GM19468 (cell line): ENCODE results near the gene KCNK5.
A peak's percentile ranks its signal among the peaks of the same experiment; 100 is the strongest.

Experiments
- ATAC-seq: cut with Tn5 transposase; IDR thresholded peaks from one replicate; pipeline ENCODE4 v1.9.1; 2021; ENCODE audit warnings: mild to moderate bottlenecking, moderate library complexity, moderate number of reproducible peaks; ENCODE audit not compliant: unreplicated experiment; ENCODE audit errors: extremely low read depth

The KCNK5 gene

DNA sequence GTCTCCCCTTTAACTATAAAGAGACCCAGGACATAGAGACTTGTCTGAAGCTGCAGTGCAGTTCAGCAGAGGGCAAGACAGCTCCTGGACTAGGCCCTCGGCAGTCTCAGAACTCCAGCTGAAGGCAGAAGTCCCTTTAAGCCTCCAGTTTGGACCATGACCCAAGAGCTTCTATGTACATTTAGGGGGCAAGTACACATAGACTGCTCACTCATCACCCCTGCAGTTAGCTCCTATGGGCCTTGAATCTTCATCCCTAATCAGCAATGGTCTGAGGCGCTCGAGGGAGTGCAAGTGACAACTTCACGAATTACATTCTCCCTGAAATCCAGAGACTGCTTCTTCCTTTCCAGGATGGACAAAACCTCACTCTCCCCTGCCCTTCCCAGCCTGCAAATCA lies 47.4 kb downstream of the KCNK5 start:
- no peak for ATAC-seq

DNA sequence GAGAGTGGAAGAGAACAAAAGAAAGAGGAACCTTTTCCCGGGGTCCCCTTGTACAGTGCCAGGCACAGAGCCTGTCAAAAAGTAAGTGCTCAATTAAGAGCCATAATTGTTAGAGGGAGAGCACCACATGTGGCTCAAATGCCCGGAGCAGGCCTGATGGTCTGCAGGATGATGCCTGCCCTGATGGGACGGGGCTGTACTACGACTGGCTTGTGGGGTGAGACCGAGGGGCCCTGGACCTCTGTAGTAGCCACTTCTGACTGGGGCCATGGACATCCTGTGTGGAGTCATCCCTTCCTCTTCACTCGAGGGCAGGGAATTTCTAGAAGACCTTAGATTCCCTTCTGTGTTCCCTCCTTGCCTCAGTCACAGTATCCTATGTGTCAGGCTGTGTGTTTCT lies 47.9 kb downstream of the KCNK5 start:
- ATAC-seq: no peak

DNA sequence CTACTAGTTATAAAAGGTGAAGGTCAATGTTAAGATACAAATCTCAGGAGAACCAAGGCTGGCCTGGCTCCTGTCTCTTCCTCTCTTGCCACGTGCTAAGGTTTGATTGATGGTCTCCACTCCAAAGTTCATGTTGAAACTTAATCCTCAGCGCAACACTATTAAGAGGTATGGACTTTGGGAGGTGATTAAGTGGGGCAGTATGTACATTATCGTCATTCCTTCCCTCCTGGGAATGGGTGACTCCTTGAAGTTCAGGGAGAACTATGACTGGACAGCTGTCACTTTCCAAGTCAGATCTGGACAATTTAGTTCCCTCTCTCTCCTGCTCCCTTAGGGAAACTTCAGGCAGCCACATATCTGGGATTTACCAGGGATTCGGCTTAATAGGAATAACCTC lies 50.5 kb downstream of the KCNK5 start:
- ATAC-seq: no peak

DNA sequence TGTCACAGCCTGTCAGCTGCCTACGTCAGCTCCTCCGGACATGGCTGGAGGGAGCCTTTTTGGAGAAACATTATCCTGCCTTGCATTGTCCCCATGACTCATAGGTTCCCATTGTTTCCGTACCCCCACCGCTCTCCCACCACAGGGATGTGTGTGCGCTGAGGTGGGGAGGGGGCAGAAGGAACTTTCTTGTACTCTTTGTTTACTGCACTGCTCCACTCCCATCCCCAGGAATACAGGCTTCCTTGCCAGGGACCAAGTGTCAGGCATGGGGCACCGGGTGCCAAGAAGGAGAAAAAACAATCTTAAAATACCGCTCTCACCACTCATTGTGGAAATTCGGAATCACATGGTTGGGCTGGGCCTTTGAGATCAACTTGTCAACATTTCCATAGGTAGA lies 51.0 kb downstream of the KCNK5 start:
- ATAC-seq: no peak

DNA sequence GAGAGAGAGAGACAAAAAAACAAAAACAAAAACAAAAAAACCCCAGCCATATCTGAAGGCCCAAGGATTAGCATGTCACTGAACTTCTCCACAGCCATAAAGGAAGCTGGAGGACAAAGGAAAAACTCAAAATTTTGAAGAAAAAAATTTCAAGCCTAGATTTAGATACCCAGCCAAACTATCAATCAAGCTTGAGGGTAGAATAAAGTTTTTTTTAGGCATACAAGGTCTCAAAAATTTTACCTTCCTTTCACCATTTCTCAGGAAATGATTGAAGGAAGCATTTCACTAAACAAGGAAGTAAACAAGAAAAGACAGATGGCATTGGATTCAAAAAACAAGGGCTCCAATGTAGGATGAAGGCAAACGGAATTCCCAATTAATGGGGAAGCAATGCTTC lies 52.1 kb downstream of the KCNK5 start:
- ATAC-seq: no peak

DNA sequence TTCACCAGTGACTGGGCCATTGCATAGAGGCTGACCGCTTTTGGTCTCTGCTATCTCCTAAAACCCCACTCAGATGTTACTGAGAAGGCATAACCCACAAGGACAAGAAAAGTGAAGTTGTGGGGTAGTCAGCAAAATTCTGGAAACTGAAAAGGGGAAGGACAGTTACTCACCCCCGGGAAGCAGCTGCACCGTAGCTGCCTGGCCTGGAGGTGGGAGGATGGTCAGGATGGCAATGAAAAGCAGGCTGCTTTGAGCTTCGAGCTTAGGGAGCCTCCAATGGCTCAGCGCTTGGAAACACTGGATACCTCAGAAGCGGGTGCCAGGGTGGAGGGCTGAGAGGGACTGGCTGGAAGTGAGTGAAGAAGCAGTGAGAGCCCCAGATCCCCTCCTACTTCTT lies 56.0 kb downstream of the KCNK5 start:
- no peak for ATAC-seq

DNA sequence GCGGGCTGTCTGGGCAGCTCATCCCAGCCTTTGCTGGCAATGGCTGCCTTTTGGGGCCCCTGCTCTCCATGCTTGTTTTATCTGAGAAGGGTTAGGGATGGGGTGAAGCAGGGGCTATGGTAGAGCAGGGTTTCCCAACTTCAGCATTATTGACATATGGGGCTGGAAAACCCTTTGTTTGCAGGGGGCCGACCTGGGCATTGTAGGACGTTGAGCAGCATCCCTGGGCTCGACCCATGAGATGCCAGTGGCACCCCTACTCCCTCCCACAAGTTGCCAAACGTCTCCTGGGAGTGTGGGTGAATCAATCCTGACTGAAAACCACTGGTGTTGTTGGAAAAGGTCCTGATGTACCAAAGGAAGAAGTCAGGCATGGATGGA lies 56.9 kb downstream of the KCNK5 start:
- ATAC-seq: no peak

DNA sequence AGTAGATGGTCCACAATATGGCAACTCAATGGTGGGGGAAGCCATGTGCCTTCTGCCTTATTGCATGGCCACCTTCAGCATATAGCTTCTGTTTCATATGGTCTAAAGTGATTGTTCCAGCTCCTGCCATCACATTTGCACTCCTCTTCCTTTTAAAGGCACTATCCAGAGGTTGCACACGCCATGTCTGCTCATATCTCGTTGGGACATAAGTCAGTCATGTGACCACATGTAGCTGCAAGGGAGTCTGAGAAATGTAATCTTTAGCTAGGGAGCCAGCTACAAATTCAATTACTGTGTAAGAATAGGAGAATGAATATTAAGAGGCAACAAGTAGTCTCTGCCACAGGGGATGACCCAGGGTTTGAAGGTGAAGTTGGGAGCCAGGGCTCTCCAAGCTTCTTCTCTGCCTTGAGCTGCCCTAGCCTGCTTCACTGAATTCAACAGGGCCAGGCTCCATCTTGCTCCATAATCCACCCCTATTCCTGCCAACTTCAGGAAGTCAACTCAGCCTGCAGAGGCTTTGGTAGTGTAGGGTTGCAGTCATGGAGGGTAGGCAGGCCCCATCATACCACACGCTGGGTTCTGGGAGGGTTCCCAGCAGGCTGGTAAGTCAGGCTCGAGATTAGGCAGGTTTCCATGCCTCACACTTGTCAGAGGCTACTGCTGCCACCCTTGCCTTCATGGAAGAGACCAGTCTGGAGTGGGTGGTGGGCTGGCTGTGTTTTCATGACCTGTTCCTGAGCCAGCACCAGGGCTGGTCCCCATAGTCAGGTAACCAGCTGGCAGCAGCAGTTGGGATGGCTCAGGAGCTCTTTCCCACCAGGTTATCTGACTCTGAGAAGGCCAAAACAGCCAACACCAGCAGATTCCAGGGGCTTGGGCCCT lies 57.5 kb downstream of the KCNK5 start:
- no peak for ATAC-seq

DNA sequence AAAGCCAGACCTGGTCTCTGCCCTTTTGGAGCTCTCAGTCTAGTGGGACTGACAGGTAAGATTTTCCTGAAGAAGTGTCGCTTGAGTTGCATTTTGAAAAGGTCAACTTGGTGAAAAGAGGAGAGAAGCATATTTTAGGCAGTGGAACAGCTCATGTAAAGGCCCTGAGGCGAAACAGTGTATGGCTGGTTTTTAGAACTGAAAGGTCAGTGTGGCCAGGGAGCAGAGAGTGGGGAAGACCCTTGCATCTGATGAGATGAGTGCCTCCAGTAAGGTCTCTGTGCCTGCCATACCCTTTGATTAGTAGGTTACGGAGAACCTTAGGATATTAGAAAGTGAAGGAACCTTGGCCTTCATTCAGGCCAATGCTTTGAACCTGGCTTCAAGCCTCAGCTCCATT lies 58.4 kb downstream of the KCNK5 start:
- ATAC-seq: no peak

DNA sequence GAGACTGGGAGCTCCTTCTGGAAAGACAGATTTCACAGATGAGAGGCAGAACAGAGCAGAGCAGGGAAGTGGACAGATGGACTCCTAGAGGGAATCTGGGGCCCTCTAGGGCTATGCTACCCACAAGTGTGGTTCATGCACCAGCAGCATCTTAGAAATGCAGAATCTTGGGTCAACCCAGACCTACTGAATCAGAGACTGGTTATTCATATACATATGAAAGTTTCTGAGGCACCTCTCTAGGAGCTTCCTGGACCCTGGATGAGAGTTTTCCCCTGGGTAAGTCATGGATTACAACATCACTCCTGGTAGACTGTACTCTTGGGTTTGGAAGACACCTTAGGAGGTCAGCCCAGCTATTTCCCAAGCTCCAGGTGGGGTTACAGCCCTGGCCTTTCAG lies 58.9 kb downstream of the KCNK5 start:
- no peak for ATAC-seq

DNA sequence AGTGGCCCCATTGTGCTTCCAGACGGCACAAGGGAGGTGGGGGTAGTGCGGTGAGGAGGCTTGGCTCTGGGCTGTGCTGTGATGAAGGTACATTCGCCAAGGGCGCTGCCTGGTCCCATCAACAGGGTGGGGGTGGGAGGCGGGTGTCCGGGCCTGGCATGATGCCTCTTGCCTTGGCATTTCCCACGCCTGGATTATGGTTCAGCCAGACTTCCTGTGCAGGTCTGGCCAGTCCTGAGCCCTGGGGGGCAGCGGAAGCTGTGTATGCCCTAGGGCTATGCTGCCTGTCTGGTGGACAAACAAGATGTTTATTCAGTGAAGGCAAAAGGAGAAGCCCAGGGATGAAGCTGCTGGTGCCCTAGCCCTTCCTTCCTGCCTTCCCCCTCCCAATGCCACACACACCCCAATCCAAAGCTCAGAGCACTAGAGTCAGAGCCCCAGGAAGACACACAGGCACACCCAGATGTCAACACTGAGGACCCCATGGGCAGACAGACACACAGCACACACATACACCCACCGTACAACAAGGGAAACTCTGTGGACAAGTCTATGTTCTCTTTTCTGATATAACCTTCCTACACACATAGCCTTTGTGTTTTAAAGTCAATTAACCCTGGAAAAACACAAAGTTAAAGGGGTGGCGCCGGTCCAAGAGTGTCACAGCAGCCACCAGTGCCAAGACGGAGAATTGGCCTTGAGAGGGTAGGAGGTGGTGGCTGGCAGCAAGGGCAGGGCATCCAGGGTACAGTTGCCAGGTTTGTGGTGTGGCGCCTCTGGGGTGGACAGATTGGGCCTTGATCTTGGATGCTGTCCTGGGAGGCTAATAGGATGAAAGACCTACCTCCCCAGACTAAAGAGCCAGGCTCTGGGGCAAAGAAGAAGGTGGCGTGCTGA lies 59.6 kb downstream of the KCNK5 start:
- no peak for ATAC-seq

DNA sequence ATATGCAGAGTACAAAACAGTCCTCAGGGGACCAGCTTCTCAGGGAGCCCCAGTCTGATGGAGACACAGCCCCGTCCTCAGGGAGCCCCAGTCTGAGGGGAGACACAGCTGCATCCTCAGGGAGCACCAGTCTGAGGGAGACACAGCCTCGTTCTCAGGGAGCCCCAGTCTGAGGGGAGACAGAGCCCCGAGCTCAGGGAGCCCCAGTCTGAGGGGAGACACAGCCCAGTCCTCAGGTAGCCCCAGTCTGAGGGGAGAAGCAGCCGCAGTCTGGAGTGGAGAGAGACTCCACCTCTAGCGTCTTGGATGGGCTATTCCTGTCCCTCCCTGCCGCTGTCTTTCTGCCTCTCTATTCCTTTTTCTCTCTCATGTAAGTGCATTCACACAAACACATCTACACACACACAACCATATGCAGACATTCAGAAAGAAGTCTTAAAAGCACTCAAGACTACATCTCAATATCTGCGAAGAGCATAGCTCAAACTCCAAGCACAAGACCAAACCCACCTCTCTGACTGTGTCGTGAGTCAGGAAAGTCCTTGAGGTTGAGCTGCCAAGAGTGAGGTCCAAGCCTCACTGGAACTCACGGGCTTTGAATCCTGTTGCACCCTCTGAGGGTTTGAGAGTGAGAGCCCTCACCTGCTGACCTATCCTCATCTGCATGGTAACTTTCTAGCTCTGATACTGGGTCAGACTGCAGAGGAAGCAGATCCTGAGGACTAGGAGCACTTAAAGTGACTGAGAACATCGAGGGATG lies 61.2 kb downstream of the KCNK5 start:
- no peak for ATAC-seq

DNA sequence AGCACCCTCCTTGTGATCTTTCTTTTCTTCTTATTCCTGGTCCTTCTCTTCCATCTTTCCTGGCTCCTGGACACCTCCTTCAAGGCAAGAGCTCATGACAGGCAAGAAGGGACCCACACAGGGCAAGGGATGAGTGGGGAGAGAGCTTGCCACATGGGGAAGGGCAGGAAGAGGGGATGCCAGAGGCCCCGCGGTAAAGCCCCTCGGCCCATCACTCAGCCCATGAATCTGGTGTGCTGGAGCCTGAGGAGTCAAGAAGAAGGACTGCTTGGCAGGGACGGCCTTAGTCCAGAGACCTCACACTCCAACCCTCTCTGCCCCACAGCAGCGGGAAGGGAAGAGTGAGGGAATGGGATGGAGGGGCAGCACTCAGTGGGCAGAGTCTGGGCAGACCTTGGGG lies 62.0 kb downstream of the KCNK5 start:
- ATAC-seq: no peak

DNA sequence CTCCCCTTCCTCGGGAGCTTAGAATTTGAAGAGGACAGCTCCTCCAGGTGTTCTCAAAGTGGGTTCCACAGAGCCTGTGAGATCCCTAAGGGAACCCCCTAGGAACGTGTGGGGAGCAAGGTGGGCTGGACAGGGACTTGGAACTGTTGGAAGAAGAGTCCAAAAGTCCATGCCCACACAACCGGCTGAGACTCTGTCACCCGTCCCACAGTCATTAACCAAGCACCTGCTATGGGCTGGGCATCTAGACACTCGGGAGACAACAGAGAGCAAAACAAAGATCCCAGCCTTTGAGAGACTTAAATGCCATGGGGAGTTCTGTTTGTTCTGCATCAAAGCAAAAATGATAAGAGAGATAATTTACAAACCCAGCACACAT lies 62.4 kb downstream of the KCNK5 start:
- no peak for ATAC-seq

DNA sequence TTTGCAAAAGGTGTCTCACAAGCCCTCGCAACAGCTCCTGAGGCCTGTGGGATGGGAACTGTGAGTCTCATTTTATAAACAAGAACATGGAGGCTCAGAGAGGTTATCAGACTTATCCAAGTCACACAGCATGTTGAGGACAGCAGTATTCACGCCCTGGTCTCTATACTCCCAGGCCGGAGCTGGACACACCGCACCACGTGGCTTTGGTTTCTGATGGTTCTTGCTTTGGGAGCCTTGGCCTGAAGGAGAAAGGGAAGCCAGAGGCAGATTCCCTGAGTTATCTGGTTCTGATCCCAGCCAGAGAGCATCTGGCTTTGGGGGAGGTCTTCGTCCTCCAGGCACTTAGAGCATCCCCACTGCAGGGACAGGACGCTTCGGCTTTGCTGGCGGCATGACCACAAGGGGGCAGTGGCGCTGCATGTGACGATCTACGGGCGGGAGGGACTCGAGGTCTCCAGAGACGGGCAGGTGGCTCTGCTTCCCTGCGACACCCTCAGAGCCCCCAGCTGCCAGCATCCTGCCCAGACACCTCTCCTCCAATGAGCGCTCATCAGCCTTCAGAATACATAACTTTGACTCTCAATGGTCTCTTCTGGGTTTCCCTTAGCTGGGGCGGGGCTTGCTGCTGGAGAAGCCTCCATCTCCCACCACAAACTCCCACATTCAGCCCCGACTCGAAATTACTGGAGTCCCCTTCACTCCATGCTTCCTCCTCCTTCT lies 62.9 kb downstream of the KCNK5 start:
- peak; percentile 52 for ATAC-seq

DNA sequence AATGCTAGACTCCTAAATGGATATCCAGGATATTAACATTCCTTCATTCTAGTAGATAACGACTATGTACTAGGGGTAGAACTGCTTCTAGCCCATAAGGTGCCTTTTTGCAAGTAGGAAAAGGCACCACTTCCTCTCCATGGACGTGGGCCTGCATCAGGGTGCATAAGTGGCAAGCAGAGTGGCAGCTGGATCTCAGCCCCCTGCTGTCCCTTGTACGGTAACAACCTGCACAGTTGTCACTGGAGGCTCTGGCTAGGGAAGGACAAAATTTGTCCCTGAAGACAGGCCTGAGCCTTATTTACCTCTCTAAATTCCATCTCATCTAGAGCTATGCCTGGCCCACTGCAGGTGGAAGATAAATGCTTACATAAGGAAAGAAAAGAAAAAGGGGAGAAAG lies 71.8 kb downstream of the KCNK5 start:
- ATAC-seq: no peak

DNA sequence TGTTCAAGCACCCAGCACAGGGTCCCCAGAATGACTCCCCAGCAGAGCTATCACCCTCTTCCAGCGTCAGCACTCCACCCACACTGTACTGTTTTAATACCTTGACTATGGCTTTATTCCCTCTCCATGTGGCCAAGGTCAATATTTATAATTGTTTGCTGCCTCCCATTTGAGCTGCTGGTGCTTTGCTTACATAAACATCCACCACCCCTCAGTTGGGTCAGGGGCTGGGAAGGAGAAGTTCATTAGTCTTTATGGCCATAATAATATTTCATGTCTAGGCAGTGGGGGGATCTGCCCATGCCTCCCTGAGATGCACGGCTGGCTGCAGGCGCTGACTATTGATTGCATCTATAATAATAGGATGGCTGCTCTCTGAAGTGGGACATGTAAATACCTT lies 72.5 kb downstream of the KCNK5 start:
- ATAC-seq: no peak

DNA sequence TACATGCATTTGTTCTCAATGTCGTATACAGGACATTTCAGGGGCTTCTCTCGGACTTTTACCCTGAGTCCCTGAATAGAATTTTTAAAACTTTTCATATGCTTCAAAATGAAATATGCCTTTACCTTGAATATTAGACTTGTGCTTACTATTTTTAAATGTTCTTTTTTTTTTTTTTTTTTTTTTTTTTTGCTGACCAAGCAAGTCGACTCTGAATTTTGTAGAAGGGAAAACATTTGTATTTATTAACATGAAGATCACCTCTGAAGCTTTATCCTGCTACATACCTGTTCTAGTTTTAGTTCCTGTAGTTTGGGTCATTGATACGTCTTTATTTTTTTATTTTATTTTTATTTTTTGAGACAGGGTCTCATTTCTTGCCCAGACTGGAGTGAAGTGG lies 74.6 kb downstream of the KCNK5 start:
- no peak for ATAC-seq

DNA sequence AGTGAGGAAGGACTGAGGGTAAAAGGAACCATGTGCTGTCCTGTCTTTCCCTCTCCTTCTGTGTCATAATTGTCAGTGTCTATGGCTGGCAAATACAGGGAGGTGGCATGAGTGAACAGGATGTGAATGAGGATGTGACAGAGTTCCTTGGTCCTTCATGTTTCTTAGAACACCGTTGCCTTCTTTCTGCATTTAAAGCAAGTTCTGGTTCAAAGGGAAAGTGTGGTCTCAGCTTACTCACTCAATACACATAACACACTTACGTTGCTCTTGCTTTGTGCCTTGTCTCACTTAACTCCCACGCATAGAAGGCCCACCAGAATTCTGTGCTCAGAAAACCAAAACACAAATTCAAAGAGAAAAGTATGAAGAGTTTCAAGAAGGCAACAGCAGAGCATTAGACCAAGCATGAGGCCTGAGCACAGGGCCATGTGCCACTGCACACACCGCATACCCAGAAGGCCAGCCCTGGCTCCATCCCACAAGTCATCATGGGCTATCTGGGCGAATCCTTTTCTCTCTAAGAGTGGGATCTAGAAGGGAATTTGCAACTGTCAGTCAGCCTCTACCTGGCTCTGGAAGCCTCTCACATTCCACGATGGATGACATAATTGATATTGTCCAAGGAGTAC lies 75.4 kb downstream of the KCNK5 start:
- ATAC-seq: no peak

DNA sequence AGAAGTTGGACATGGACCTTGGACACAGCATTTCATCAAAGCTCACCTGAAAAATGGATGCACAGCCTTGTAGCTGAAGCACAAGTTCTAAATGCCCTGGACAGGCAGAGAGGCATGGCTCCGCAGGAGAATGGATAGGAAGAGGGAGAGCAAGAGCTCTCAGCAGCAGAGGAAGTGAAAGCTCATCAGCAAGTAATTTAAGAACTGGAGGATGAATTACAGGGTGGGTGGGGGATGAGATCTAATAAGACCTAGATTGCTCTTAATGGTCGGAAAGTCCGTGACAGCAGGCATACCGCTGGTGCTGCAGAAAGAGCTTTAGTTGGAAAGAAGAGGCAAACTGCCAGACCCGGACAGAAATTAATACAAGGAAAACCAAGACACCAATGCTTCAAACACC lies 77.0 kb downstream of the KCNK5 start:
- no peak for ATAC-seq
